ENCODE data around the gene HTRA3.

Gene HTRA3

DNA sequence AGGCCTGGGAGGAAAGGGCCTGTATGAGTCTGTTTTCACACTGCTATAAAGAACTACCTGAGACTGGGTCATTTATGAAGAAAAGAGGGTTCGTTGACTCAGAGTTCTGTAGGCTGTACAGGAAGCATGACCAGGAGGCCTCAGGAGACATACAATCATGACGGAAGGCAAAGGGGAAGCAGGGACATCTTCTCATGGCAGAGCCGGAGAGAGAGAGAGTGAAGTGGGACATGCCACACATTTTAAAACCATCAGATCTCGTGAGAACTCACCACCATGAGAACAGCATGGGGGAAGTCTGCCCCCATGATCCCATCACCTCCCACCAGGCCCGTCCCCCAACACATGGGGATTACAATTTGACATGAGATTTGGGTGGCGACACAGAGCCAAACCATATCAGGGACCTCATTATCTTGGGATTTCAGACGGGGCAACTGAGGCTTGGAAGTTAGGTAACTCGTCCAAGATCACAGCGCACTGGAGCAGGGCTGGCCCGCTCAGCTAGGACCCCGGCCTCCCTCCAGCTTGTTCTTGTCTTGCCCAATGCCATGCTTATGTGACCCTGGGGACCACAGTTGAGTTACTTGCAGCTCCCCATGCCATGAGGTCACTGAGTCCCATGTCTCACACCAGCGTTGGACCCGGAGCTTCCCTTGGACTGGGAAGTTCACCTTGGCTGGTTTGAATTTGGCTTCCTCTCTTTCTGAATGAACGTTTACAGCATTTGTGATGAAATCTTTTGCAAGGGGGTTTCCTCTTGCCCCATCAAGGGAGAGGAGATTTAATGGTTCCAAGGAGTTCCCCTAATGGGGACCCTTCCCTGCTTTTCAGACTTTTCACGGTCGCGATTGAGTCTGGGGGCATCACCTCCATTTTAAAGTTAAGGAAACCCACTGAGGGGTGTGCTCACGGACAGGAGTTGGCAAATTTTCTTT is 18.1 kb downstream of the HTRA3 start:
- Histone ChIP-seq H3K27me3 (replicated peaks) (no peaks in the 10 kb centered on the region), H3K4me3 (ENCODE audit: low read depth, low read length) (no peak overlapping the region), H3K36me3 (replicated peaks) (no peaks in the 10 kb centered on the region), H3K27ac (no peak overlapping the region)
- TF ChIP-seq, protein P1, sequence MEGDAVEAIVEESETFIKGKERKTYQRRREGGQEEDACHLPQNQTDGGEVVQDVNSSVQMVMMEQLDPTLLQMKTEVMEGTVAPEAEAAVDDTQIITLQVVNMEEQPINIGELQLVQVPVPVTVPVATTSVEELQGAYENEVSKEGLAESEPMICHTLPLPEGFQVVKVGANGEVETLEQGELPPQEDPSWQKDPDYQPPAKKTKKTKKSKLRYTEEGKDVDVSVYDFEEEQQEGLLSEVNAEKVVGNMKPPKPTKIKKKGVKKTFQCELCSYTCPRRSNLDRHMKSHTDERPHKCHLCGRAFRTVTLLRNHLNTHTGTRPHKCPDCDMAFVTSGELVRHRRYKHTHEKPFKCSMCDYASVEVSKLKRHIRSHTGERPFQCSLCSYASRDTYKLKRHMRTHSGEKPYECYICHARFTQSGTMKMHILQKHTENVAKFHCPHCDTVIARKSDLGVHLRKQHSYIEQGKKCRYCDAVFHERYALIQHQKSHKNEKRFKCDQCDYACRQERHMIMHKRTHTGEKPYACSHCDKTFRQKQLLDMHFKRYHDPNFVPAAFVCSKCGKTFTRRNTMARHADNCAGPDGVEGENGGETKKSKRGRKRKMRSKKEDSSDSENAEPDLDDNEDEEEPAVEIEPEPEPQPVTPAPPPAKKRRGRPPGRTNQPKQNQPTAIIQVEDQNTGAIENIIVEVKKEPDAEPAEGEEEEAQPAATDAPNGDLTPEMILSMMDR (IDR thresholded peaks at IDR 0.05; ENCODE audit: low read depth, low read length, missing control alignments) = no peak
- in situ Hi-C loops (cut with HindIII; ENCODE audit: low pct_ligation_motif_present, low sequenced_read_pairs) = no loop called here
- no peak for DNase-seq

DNA sequence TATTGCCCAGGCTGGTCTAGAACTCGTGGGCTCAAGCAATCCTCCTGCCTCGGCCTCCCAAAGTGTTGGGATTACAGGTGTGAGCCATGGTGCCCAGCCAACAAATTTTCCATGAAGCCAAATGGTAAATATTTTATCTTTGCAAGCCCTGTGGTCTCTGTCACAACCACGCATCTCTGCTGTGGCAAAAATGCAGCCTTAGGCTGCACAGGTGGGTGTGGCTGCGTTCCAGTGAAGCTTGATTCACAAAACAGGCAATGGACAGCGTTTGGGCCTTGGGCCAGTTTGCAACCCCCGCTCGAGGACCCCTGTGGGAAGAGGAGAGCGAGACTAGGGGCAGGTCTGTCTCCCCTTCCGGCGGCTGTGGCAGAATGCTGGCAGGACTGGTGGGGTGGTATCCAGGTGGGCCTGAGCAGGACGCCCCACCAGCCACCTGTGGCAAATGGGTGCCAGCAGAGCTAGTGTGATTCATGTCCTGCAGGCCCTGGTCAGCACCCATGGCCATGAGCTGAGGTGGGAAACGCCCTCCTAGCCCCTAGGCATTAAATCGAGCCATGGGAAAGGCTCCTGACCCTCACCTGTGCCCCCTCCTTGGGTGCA is 19.7 kb downstream of the HTRA3 start:
- Histone ChIP-seq H3K27ac (no peak overlapping the region), H3K27me3 (replicated peaks) (no peaks in the 10 kb centered on the region), H3K4me3 (ENCODE audit: low read depth, low read length) (no peak overlapping the region), H3K36me3 (replicated peaks) (no peaks in the 10 kb centered on the region)
- no peak for DNase-seq
- TF ChIP-seq, protein P1 (IDR thresholded peaks at IDR 0.05; ENCODE audit: low read depth, low read length, missing control alignments) = no peak
- in situ Hi-C loops (cut with HindIII; ENCODE audit: low pct_ligation_motif_present, low sequenced_read_pairs) = no loop called here

DNA sequence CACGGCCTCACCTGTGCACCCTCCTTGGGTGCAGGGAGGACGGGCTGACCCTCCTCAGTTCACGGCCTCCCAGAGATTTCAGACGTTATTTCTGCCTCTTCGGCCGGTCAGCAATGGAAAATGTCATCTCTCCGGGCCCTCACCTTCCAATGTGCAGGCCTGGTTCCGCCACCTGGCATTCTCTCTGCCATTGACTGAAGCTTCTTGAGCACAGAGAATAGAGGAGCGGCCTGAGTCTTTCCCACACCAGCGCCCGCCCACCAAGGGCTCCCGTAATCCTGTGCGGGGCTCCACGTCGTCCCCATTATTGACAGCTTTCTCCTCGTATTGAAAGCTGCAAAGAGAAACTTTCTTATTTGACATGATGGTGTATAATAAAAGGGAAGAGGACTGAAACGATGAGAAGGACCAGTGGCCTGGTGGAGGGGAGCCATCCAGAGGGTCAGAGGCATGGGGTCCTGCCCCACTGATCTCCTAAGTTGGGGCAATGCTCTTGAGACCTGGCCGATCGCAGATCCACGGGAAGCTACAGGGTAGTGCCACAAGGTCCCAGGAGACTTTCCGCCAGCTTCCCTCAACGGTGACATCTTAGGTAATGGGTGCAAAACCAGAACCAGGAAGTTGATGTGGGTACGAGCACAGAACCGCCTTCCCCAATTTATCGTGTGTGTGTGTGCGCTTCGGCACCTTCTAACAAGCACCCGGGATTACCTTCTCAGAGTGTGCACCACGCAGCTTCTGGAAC is 20.6 kb downstream of the HTRA3 start:
- Histone ChIP-seq H3K4me3 (ENCODE audit: low read depth, low read length) (no peak overlapping the region), H3K27ac (no peak overlapping the region), H3K36me3 (replicated peaks) (no peaks in the 10 kb centered on the region), H3K27me3 (replicated peaks) (no peaks in the 10 kb centered on the region)
- TF ChIP-seq, protein P1 (IDR thresholded peaks at IDR 0.05; ENCODE audit: low read depth, low read length, missing control alignments) = no peak
- in situ Hi-C loops (cut with HindIII; ENCODE audit: low pct_ligation_motif_present, low sequenced_read_pairs) = no loop called here
- no peak for DNase-seq

DNA sequence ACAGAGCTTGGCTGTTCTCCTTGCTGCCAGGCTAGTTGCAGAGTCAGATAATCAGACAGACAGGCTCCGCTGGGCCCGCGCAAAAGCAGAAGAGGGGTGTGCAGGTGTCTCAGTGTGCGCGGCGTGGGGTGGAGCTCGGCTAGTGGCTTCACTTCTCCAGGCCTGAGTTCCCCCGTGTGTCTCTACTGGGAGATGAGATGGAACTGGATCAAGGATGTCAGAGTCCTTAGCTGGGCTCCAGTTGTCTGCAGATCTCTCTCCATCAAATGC is 21.1 kb downstream of the HTRA3 start:
- no peak for DNase-seq
- H3K36me3 ChIP-seq (replicated peaks) = no peaks in the 10 kb centered on the region
- H3K4me3 ChIP-seq (ENCODE audit: low read depth, low read length) = no peak overlapping the region
- no peak overlapping the region for H3K27ac ChIP-seq
- in situ Hi-C loops (cut with HindIII; ENCODE audit: low pct_ligation_motif_present, low sequenced_read_pairs) = no loop called here
- no peaks in the 10 kb centered on the region for H3K27me3 ChIP-seq (replicated peaks)
- TF ChIP-seq, protein P1 (IDR thresholded peaks at IDR 0.05; ENCODE audit: low read depth, low read length, missing control alignments) = no peak

DNA sequence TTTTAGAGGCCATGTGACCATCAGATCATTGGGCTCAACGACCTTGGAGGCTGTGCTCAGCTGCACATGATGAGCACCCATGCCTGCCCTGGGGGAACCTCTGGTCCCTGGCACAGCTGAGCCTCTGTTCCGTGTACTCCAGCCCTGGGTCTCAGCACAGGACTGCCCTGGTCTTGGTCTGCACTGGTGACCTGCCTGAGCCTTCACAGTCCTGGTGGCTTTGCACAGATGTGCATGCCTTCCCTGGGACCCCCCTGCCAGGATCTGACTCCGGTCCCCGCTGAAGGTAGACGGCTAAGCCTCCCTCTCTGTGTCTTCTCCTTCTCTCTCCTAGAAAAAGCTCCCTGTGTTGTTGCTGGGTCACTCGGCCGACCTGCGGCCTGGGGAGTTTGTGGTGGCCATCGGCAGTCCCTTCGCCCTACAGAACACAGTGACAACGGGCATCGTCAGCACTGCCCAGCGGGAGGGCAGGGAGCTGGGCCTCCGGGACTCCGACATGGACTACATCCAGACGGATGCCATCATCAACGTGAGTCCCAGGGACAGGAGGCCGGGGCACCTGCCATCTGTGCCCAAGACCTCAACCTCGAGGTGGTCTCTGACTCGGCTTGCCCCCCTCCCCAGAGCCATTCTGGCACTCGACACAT is 21.6 kb downstream of the HTRA3 start:
- no peaks in the 10 kb centered on the region for H3K36me3 ChIP-seq (replicated peaks)
- TF ChIP-seq, protein P1 (IDR thresholded peaks at IDR 0.05; ENCODE audit: low read depth, low read length, missing control alignments) = no peak
- no peak for DNase-seq
- no peaks in the 10 kb centered on the region for H3K27me3 ChIP-seq (replicated peaks)
- H3K27ac ChIP-seq = no peak overlapping the region
- in situ Hi-C loops (cut with HindIII; ENCODE audit: low pct_ligation_motif_present, low sequenced_read_pairs) = no loop called here
- H3K4me3 ChIP-seq (ENCODE audit: low read depth, low read length) = no peak overlapping the region
